GM23338 (cell line): ENCODE measurements around the gene SEMA3E. TPM values are rescaled to one million over a fixed set of nuclear protein-coding genes. Genes with fewer than 3 reads are reported as not detected.
"Not testable (repeated sequence)": the region's sequence is repeated elsewhere in the genome, so short reads cannot be mapped to it uniquely, and the experiment has no call there.

Source experiments
- ATAC-seq: fragments of 200-7000 bp; cut with Tn5 transposase; 3 replicates; pipeline ENCODE4 v1.9.1; 2020
- DNase-seq: peaks from one replicate; pipeline ENCODE4 v3.0.0-alpha.2; 2015; ENCODE audit warnings: low spot score
- H2AFZ ChIP-seq: fragments of 200-600 bp; sonication (generic); 2 replicates; pipeline ENCODE4 v1.8.0; 2016; ENCODE audit warnings: antibody characterized with exemption, mild to moderate bottlenecking, moderate library complexity
- H3F3A ChIP-seq: fragments of 200-600 bp; sonication (generic); replicated peaks from 2 replicates; pipeline ENCODE4 v1.8.0; 2017; ENCODE audit warnings: antibody characterized with exemption, mixed run types, low read depth
- H3K27ac ChIP-seq: fragments of 200-600 bp; sonication (generic); 2 replicates; pipeline ENCODE4 v1.6.1; 2016; ENCODE audit warnings: low read depth
- H3K27me3 ChIP-seq: fragments of 200-600 bp; sonication (generic); 2 replicates; pipeline ENCODE4 v1.8.0; 2016; ENCODE audit warnings: mild to moderate bottlenecking, mixed run types, moderate library complexity; ENCODE audit not compliant: insufficient read depth
- H3K36me3 ChIP-seq: fragments of 200-600 bp; sonication (generic); 2 replicates; pipeline ENCODE4 v1.8.0; 2016; ENCODE audit warnings: mild to moderate bottlenecking; ENCODE audit not compliant: insufficient read depth
- H3K4me1 ChIP-seq: fragments of 200-600 bp; sonication (generic); 2 replicates; pipeline ENCODE4 v1.8.0; 2016; ENCODE audit warnings: mild to moderate bottlenecking, moderate library complexity; ENCODE audit not compliant: insufficient read depth
- H3K4me2 ChIP-seq: fragments of 200-600 bp; sonication (generic); 2 replicates; pipeline ENCODE4 v1.7.1; 2017; ENCODE audit warnings: mixed run types
- H3K4me3 ChIP-seq: fragments of 200-600 bp; sonication (generic); 2 replicates; pipeline ENCODE4 v1.6.1; 2016; ENCODE audit warnings: mixed run types
- H3K79me2 ChIP-seq: fragments of 200-600 bp; sonication (generic); replicated peaks from 2 replicates; pipeline ENCODE4 v1.8.0; 2017; ENCODE audit warnings: mild to moderate bottlenecking; ENCODE audit not compliant: insufficient read depth
- H3K9me2 ChIP-seq: fragments of 200-600 bp; sonication (generic); 2 replicates; pipeline ENCODE4 v1.8.0; 2017; ENCODE audit not compliant: insufficient read depth
- H4K20me1 ChIP-seq: fragments of 200-600 bp; sonication (generic); replicated peaks from 2 replicates; pipeline ENCODE4 v1.8.0; 2017; ENCODE audit warnings: mild to moderate bottlenecking; ENCODE audit not compliant: insufficient read depth
- H3K27ac Mint-ChIP-seq: 2 replicates; pipeline ENCODE4 v1.8.0; 2020; ENCODE audit warnings: inconsistent platforms, mild to moderate bottlenecking, moderate library complexity, mixed read lengths
- H3K27me3 Mint-ChIP-seq: 3 replicates; pipeline ENCODE4 v1.8.0; 2022; ENCODE audit warnings: low read depth, mild to moderate bottlenecking, moderate library complexity, mixed read lengths, inconsistent platforms; ENCODE audit not compliant: insufficient read depth, poor library complexity
- H3K36me3 Mint-ChIP-seq: 3 replicates; pipeline ENCODE4 v1.8.0; 2021; ENCODE audit warnings: low read depth, mild to moderate bottlenecking, inconsistent platforms, moderate library complexity, mixed read lengths
- H3K4me1 Mint-ChIP-seq: 3 replicates; pipeline ENCODE4 v1.8.0; 2020; ENCODE audit warnings: mild to moderate bottlenecking, inconsistent platforms, mixed read lengths
- H3K4me3 Mint-ChIP-seq: 3 replicates; pipeline ENCODE4 v1.8.0; 2021; ENCODE audit warnings: moderate library complexity, mild to moderate bottlenecking, inconsistent platforms, mixed read lengths
- H3K9me3 Mint-ChIP-seq: 3 replicates; pipeline ENCODE4 v1.8.0; 2020; ENCODE audit warnings: moderate library complexity, mild to moderate bottlenecking, inconsistent platforms, mixed read lengths
- POLR2AphosphoS5 ChIP-seq: IDR thresholded peaks from 2 replicates; pipeline ENCODE4 v1.6.1; 2016; ENCODE audit warnings: antibody characterized with exemption, low read depth
- ZNF331 ChIP-seq: fragments of 250-450 bp; sonication (Bioruptor Pico); IDR thresholded peaks from 2 replicates; pipeline ENCODE4 v1.5.0; 2020; ENCODE audit warnings: low read depth, mild to moderate bottlenecking, moderate library complexity
- polyA plus RNA-seq: library from polyadenylated mRNA; unstranded; fragments of >200 nt; fragmentation: Nextera tagmentation; extraction: Ambion mirVana; gene quantifications from 2 replicates; pipeline ENCODE4 v1.2.1, GENCODE V29; 2016
- total RNA-seq: library from RNA; depleted of rRNA; stranded (reverse); fragments of >200 nt; shearing (Covaris generic); gene quantifications from 2 replicates; pipeline ENCODE4 v1.2.3, GENCODE V29; 2014

SEMA3E gene
- total and polyA plus RNA-seq, 2 experiments from 2014 or later = 5.4 to 15.7 TPM

DNA sequence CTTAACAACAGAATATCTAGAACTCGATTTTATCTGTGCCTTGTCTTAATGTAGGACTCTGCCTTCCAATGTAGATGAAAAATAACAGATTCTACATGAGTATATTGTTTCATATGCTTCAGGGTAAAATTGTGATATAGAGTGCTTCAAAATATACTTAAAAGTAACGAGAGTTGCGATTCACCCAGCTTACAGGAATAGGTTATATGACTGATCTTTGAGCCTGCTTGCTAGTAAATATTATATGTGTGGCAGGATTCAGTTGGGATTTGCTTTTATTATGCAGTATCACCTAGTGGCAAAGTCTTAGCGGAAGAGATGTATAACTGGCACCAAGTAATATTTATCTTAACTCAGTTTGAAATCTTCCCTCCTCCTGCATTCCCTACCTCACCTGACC is 183.3 kb downstream of the SEMA3E start:
- ATAC-seq = no peak

DNA sequence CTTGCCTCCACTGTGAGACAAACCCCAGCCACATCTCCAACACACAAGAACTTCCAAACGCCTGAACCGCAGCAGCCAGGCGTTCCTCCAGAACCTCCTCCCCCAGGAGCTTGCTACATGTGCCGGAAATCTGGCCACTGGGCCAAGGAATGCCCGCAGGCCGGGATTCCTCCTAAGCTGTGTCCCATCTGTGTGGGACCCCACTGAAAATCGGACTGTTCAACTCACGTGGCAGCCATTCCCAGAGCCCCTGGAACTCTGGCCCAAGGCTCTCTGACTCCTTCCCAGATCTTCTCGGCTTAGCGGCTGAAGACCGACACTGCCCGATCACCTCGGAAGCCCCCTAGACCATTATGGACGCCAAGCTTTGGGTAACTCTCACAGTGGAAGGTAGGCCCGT is 187.1 kb downstream of the SEMA3E start:
- H4K20me1 ChIP-seq, H3K36me3 ChIP-seq, H3K9me2 ChIP-seq, ATAC-seq, H3K27me3 ChIP-seq, DNase-seq, H2AFZ ChIP-seq: not testable (repeated sequence)
- Mint-ChIP-seq H3K9me3 (peaks cover 26% of the 10 kb centered on the region), H3K4me1 (peaks cover 34% of the 10 kb centered on the region), H3K27me3 (peaks cover 38% of the 10 kb centered on the region), H3K36me3 (peaks cover 69% of the 10 kb centered on the region), H3K27ac (peak overlapping the region; percentile 100), H3K4me3 (peak overlapping the region; percentile 96)
- peaks cover 29% of the 10 kb centered on the region for H3K79me2 ChIP-seq
- TF ChIP-seq POLR2AphosphoS5 = 0 out of 2 replicates have a peak, but pooled peaks have one; percentile 27
- H3K4me2 ChIP-seq = peak overlapping the region; percentile 72
- H3K4me3 ChIP-seq = peak overlapping the region; percentile 93
- H3F3A ChIP-seq = peaks cover 14% of the 10 kb centered on the region
- peaks cover 27% of the 10 kb centered on the region for H3K4me1 ChIP-seq
- H3K27ac ChIP-seq = peak overlapping the region; percentile 47

More for the DNA sequence above, 183.3 kb downstream of the SEMA3E start:
- Histone ChIP-seq H3F3A (peaks cover 12% of the 10 kb centered on the region), H3K27me3 (no peaks in the 10 kb centered on the region), H3K4me1 (peaks cover 30% of the 10 kb centered on the region), H4K20me1 (no peaks in the 10 kb centered on the region), H3K79me2 (peaks cover 21% of the 10 kb centered on the region), H3K4me3 (peak overlapping the region; percentile 62), H3K36me3 (no peaks in the 10 kb centered on the region; the same call in 1 of the 2 replicates), H2AFZ (no peak overlapping the region), H3K9me2 (no peaks in the 10 kb centered on the region), H3K4me2 (peak overlapping the region; percentile 69), H3K27ac (peak overlapping the region; percentile 94)
- Mint-ChIP-seq H3K4me3 (peak overlapping the region; percentile 88), H3K36me3 (peaks cover 66% of the 10 kb centered on the region), H3K9me3 (peaks cover 14% of the 10 kb centered on the region), H3K27me3 (peaks cover 35% of the 10 kb centered on the region), H3K4me1 (peaks cover 39% of the 10 kb centered on the region), H3K27ac (peak overlapping the region; percentile 97)
- DNase-seq = no peak
- TF ChIP-seq ZNF331 (CRISPR knock-in tag) = no peak

DNA sequence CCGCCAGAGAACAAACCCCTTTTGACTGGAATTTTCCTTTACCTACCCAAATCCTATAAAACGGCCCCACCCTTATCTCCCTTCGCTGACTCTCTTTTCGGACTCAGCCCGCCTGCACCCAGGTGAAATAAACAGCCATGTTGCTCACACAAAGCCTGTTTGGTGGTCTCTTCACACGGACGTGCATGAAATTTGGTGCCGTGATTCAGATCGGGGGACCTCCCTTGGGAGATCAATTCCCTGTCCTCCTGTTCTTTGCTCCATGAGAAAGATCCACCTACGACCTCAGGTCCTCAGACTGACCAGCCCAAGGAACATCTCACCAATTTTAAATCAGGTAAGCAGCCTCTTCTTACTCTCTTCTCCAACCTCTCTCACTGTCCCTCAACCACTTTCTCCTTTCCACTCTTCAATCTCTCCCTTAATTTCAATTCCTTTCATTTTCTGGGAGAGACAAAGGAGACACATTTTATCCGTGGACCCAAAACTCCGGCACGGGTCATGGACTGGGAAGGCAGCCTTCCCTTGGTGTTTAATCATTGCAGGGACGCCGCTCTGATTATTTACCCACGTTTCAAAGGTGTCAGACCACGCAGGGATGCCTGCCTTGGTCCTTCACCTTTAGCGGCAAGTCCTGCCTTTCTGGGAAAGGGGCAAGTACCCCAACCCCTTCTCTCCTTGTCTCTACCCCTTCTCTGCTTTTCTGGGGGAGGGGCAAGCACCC is 188.8 kb downstream of the SEMA3E start:
- Histone ChIP-seq H3K4me1 (peaks cover 32% of the 10 kb centered on the region), H3K4me2 (peak overlapping the region; percentile 83), H3K79me2 (peaks cover 29% of the 10 kb centered on the region), H3K4me3 (peak overlapping the region; percentile 93), H3K27ac (peak overlapping the region; percentile 100)
- ATAC-seq, H3K27me3 ChIP-seq, H4K20me1 ChIP-seq, H3K36me3 ChIP-seq, H3K9me2 ChIP-seq, H3F3A ChIP-seq, DNase-seq, H2AFZ ChIP-seq: not testable (repeated sequence)
- Mint-ChIP-seq H3K27ac (peak overlapping the region; percentile 100), H3K36me3 (peaks cover 54% of the 10 kb centered on the region), H3K27me3 (peaks cover 29% of the 10 kb centered on the region), H3K9me3 (peaks cover 26% of the 10 kb centered on the region), H3K4me3 (peak overlapping the region; percentile 96), H3K4me1 (peaks cover 33% of the 10 kb centered on the region)
- TF ChIP-seq POLR2AphosphoS5 = peak; percentile 72
